ENCODE results near the gene BHLHA15. TPM values are rescaled to one million over a fixed set of nuclear protein-coding genes. Genes with fewer than 3 reads are reported as not detected.

The BHLHA15 gene
- not detected for total RNA-seq
- not detected for polyA plus RNA-seq

GRCh38 chr7:98211221-98211675 lies at the start of gene BHLHA15:
Gene BHLHA15 (plus strand): TSS chr7:98211439. CDS start chr7:98212310, 871 bp downstream.
- Histone ChIP-seq H3K27ac (ENCODE audit: low read depth) (no peak within 1 kb of the TSS), H3K4me3 (ENCODE audit: low read depth, low read length) (peak within 1 kb of the TSS; percentile 36), H3K4me1 (ENCODE audit: insufficient read depth) (no peaks in the 10 kb centered on the region), H3K36me3 (ENCODE audit: insufficient read depth) (peaks cover 2% of the 10 kb centered on the region)
- no peak for DNase-seq (ENCODE audit: extremely low spot score)
- WGBS: 3% methylated on average over 36 of the region's 45 CpGs

GRCh38 chr7:98162758-98163157 lies 48.5 kb upstream of the BHLHA15 start:
- H3K4me3 ChIP-seq (ENCODE audit: low read depth, low read length): no peak overlapping the region
- 96% methylated on average over 3 of the region's 3 CpGs for WGBS
- H3K4me1 ChIP-seq (ENCODE audit: insufficient read depth): no peaks in the 10 kb centered on the region
- no peak for DNase-seq (ENCODE audit: extremely low spot score)
- peaks cover under 1% of the 10 kb centered on the region for H3K36me3 ChIP-seq (ENCODE audit: insufficient read depth)
- H3K27ac ChIP-seq (ENCODE audit: low read depth): no peak overlapping the region

- DNase-seq (ENCODE audit: extremely low spot score): no peak
- WGBS: 85% methylated on average over 7 of the region's 7 CpGs
- no peak overlapping the region for H3K27ac ChIP-seq (ENCODE audit: low read depth)
- no peaks in the 10 kb centered on the region for H3K4me1 ChIP-seq (ENCODE audit: insufficient read depth)
- no peak overlapping the region for H3K4me3 ChIP-seq (ENCODE audit: low read depth, low read length)
- no peaks in the 10 kb centered on the region for H3K36me3 ChIP-seq (ENCODE audit: insufficient read depth)
These were observed 48.0 kb upstream of the BHLHA15 start for GRCh38 chr7:98163269-98163668.

GRCh38 chr7:98163704-98164494 lies 47.3 kb upstream of the BHLHA15 start:
- no peaks in the 10 kb centered on the region for H3K36me3 ChIP-seq (ENCODE audit: insufficient read depth)
- no peak overlapping the region for H3K27ac ChIP-seq (ENCODE audit: low read depth)
- no peak overlapping the region for H3K4me3 ChIP-seq (ENCODE audit: low read depth, low read length)
- WGBS: 39% methylated on average over 16 of the region's 16 CpGs
- DNase-seq (ENCODE audit: extremely low spot score): no peak
- H3K4me1 ChIP-seq (ENCODE audit: insufficient read depth): no peaks in the 10 kb centered on the region

- no peaks in the 10 kb centered on the region for H3K36me3 ChIP-seq (ENCODE audit: insufficient read depth)
- H3K4me3 ChIP-seq (ENCODE audit: low read depth, low read length): no peak overlapping the region
- no peak overlapping the region for H3K27ac ChIP-seq (ENCODE audit: low read depth)
- WGBS: 77% methylated on average over 18 of the region's 18 CpGs
- no peaks in the 10 kb centered on the region for H3K4me1 ChIP-seq (ENCODE audit: insufficient read depth)
- DNase-seq (ENCODE audit: extremely low spot score): no peak
These were observed 45.2 kb upstream of the BHLHA15 start for GRCh38 chr7:98165827-98166667.

GRCh38 chr7:98166668-98166970 lies 44.6 kb upstream of the BHLHA15 start:
- H3K4me1 ChIP-seq (ENCODE audit: insufficient read depth): no peaks in the 10 kb centered on the region
- no peak overlapping the region for H3K4me3 ChIP-seq (ENCODE audit: low read depth, low read length)
- no peak for DNase-seq (ENCODE audit: extremely low spot score)
- H3K27ac ChIP-seq (ENCODE audit: low read depth): no peak overlapping the region
- no peaks in the 10 kb centered on the region for H3K36me3 ChIP-seq (ENCODE audit: insufficient read depth)
- 87% methylated on average over 2 of the region's 2 CpGs for WGBS

- Histone ChIP-seq H3K4me3 (ENCODE audit: low read depth, low read length) (no peak overlapping the region), H3K36me3 (ENCODE audit: insufficient read depth) (no peaks in the 10 kb centered on the region), H3K4me1 (ENCODE audit: insufficient read depth) (no peaks in the 10 kb centered on the region), H3K27ac (ENCODE audit: low read depth) (no peak overlapping the region)
- WGBS: 92% methylated on average over 15 of the region's 15 CpGs
- no peak for DNase-seq (ENCODE audit: extremely low spot score)
These were observed 43.6 kb upstream of the BHLHA15 start for GRCh38 chr7:98167653-98168052.

GRCh38 chr7:98168181-98168903 lies 42.9 kb upstream of the BHLHA15 start:
- 68% methylated on average over 17 of the region's 17 CpGs for WGBS
- peak; percentile 42 for DNase-seq (ENCODE audit: extremely low spot score)
- H3K36me3 ChIP-seq (ENCODE audit: insufficient read depth): no peaks in the 10 kb centered on the region
- H3K4me3 ChIP-seq (ENCODE audit: low read depth, low read length): no peak overlapping the region
- no peaks in the 10 kb centered on the region for H3K4me1 ChIP-seq (ENCODE audit: insufficient read depth)
- no peak overlapping the region for H3K27ac ChIP-seq (ENCODE audit: low read depth)

GRCh38 chr7:98168904-98169621 lies 42.2 kb upstream of the BHLHA15 start:
- Histone ChIP-seq H3K4me1 (ENCODE audit: insufficient read depth) (no peaks in the 10 kb centered on the region), H3K27ac (ENCODE audit: low read depth) (no peak overlapping the region), H3K4me3 (ENCODE audit: low read depth, low read length) (no peak overlapping the region), H3K36me3 (ENCODE audit: insufficient read depth) (no peaks in the 10 kb centered on the region)
- no peak for DNase-seq (ENCODE audit: extremely low spot score)
- 94% methylated on average over 5 of the region's 5 CpGs for WGBS

- Histone ChIP-seq H3K4me3 (ENCODE audit: low read depth, low read length) (no peak overlapping the region), H3K36me3 (ENCODE audit: insufficient read depth) (no peaks in the 10 kb centered on the region)
- WGBS: 91% methylated on average over 8 of the region's 8 CpGs
These were observed 40.3 kb upstream of the BHLHA15 start for GRCh38 chr7:98170966-98171365.

GRCh38 chr7:98171449-98171848 lies 39.8 kb upstream of the BHLHA15 start:
- Histone ChIP-seq H3K4me3 (ENCODE audit: low read depth, low read length) (no peak overlapping the region), H3K4me1 (ENCODE audit: insufficient read depth) (no peaks in the 10 kb centered on the region), H3K27ac (ENCODE audit: low read depth) (no peak overlapping the region), H3K36me3 (ENCODE audit: insufficient read depth) (no peaks in the 10 kb centered on the region)
- 94% methylated on average over 24 of the region's 24 CpGs for WGBS
- no peak for DNase-seq (ENCODE audit: extremely low spot score)

More at GRCh38 chr7:98170966-98171365, 40.3 kb upstream of the BHLHA15 start:
- Histone ChIP-seq H3K27ac (ENCODE audit: low read depth) (no peak overlapping the region), H3K4me1 (ENCODE audit: insufficient read depth) (no peaks in the 10 kb centered on the region)
- no peak for DNase-seq (ENCODE audit: extremely low spot score)

GRCh38 chr7:98174334-98175259 lies 36.6 kb upstream of the BHLHA15 start:
- Histone ChIP-seq H3K4me3 (ENCODE audit: low read depth, low read length) (no peak overlapping the region), H3K27ac (ENCODE audit: low read depth) (no peak overlapping the region), H3K36me3 (ENCODE audit: insufficient read depth) (no peaks in the 10 kb centered on the region), H3K4me1 (ENCODE audit: insufficient read depth) (no peaks in the 10 kb centered on the region)
- no peak for DNase-seq (ENCODE audit: extremely low spot score)
- WGBS: 93% methylated on average over 20 of the region's 20 CpGs
